Activated B cell treated with CpG ODN at 0.5 μM for 24 hours (primary cell): ENCODE data around the gene EHMT1. TPM values are rescaled to one million over a fixed set of nuclear protein-coding genes. Genes with fewer than 3 reads are reported as not detected.

Experiments
- ATAC-seq: fragments of 200-7000 bp; cut with Tn5 transposase; one replicate; pipeline ENCODE4 v1.10.0; 2021; ENCODE audit warnings: low read depth, mild to moderate bottlenecking, moderate library complexity
- CTCF ChIA-PET: fragments of 350-600 bp; sonication (Branson Sonifier 250); formaldehyde crosslinking; loops from one replicate; lab custom pipeline; 2021; ENCODE audit warnings: antibody characterized with exemption; lab: Charles Lee
- POLR2A ChIA-PET: fragments of 350-600 bp; sonication (Branson Sonifier 250); formaldehyde crosslinking; loops from one replicate; lab custom pipeline; 2021; ENCODE audit warnings: antibody characterized with exemption; lab: Charles Lee
- DNase-seq: peaks from one replicate; pipeline ENCODE4 v3.0.0; 2022
- H3K27ac Mint-ChIP-seq: one replicate; pipeline ENCODE4 v1.8.0; 2020; ENCODE audit warnings: mixed read lengths
- H3K27me3 Mint-ChIP-seq: one replicate; pipeline ENCODE4 v1.8.0; 2021; ENCODE audit warnings: mixed read lengths
- H3K36me3 Mint-ChIP-seq: one replicate; pipeline ENCODE4 v1.8.0; 2021; ENCODE audit warnings: low read depth, mixed read lengths
- H3K4me1 Mint-ChIP-seq: one replicate; pipeline ENCODE4 v1.8.0; 2021; ENCODE audit warnings: mixed read lengths
- H3K4me3 Mint-ChIP-seq: one replicate; pipeline ENCODE4 v1.8.0; 2020; ENCODE audit warnings: mild to moderate bottlenecking, mixed read lengths
- H3K9me3 Mint-ChIP-seq: one replicate; pipeline ENCODE4 v1.8.0; 2020; ENCODE audit warnings: mixed read lengths
- intact Hi-C: fragments of 100-400 bp; cut with micrococcal nuclease; formaldehyde crosslinking; loops from one replicate; pipeline ENCODE4 v1.15.1; 2024
- total RNA-seq: library from RNA; stranded (reverse); gene quantifications from 2 replicates; pipeline ENCODE4 v1.2.3, GENCODE V29; 2022
- TF ChIP-seq, protein P1 (sequence below): fragments of 200-600 bp; IDR thresholded peaks from one replicate; pipeline ENCODE4 v1.8.0; 2022; ENCODE audit warnings: antibody characterized with exemption, mild to moderate bottlenecking

Gene EHMT1
- total RNA-seq, 1 donor from 2014 or later, result 163 TPM

DNA sequence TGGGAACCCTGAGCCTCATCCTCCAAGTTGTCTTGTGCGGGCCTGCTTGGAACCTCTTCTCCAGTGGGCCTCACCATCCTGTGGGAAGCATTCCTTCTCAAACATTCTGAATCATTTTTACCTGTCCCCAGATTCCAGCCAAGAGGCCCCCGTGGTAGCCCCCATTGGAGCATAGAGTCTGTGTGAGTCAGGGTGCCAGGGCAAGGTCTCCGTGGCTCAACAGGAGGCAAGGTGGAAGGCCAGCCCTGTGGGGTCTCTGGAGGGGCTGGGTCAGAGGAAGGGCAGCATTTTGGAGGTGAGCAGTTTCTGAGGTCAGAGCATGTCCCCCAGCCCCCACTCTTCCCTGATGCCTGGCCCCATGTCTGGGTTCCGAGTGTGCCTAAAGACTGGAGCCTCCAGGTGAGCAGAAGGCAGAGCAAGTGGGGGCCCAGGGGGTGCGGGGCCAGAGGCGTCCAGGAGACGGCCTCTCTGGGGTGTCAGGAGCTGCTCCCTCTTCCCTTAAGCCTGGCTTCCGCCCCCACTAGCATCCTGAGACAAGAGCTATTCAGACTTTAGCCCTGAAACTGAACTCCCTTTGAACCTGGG, 260.9 kb downstream of the EHMT1 start:
- no peak for DNase-seq
- POLR2A ChIA-PET, result no interaction called here
- ATAC-seq, result no peak
- Mint-ChIP-seq H3K36me3 (no peaks in the 10 kb centered on the region), H3K27me3 (peaks cover 27% of the 10 kb centered on the region), H3K27ac (no peak overlapping the region), H3K9me3 (no peaks in the 10 kb centered on the region), H3K4me1 (peaks cover 2% of the 10 kb centered on the region), H3K4me3 (no peak overlapping the region)
- TF ChIP-seq, protein P1, sequence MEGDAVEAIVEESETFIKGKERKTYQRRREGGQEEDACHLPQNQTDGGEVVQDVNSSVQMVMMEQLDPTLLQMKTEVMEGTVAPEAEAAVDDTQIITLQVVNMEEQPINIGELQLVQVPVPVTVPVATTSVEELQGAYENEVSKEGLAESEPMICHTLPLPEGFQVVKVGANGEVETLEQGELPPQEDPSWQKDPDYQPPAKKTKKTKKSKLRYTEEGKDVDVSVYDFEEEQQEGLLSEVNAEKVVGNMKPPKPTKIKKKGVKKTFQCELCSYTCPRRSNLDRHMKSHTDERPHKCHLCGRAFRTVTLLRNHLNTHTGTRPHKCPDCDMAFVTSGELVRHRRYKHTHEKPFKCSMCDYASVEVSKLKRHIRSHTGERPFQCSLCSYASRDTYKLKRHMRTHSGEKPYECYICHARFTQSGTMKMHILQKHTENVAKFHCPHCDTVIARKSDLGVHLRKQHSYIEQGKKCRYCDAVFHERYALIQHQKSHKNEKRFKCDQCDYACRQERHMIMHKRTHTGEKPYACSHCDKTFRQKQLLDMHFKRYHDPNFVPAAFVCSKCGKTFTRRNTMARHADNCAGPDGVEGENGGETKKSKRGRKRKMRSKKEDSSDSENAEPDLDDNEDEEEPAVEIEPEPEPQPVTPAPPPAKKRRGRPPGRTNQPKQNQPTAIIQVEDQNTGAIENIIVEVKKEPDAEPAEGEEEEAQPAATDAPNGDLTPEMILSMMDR, result no peak
- intact Hi-C loops, result no loop called here
- CTCF ChIA-PET, result no interaction called here

GRCh38 chr9:137880160-137880975, 261.6 kb downstream of the EHMT1 start:
- CTCF ChIA-PET, result no interaction called here
- POLR2A ChIA-PET, result no interaction called here
- TF ChIP-seq, protein P1, result no peak

GRCh38 chr9:137880976-137881530, 262.2 kb downstream of the EHMT1 start:
- no peak for ATAC-seq
- Mint-ChIP-seq H3K4me3 (no peak overlapping the region), H3K9me3 (no peaks in the 10 kb centered on the region), H3K27ac (no peak overlapping the region), H3K36me3 (no peaks in the 10 kb centered on the region), H3K27me3 (peaks cover 19% of the 10 kb centered on the region), H3K4me1 (peaks cover 2% of the 10 kb centered on the region)
- TF ChIP-seq, protein P1, result no peak
- DNase-seq, result no peak
- intact Hi-C loops, result no loop called here
- CTCF ChIA-PET, result no interaction called here
- POLR2A ChIA-PET, result interaction anchor here (0.6 kb wide), 1 partner anchor 12 kb away, joined by 11 read pairs; no protein-coding TSS in a partner anchor

More at GRCh38 chr9:137880160-137880975, 261.6 kb downstream of the EHMT1 start:
- Mint-ChIP-seq H3K27me3 (peaks cover 26% of the 10 kb centered on the region), H3K27ac (no peak overlapping the region), H3K36me3 (no peaks in the 10 kb centered on the region), H3K9me3 (no peaks in the 10 kb centered on the region), H3K4me3 (no peak overlapping the region), H3K4me1 (peaks cover 2% of the 10 kb centered on the region)
- intact Hi-C loops, result no loop called here
- no peak for ATAC-seq
- DNase-seq, result no peak

DNA sequence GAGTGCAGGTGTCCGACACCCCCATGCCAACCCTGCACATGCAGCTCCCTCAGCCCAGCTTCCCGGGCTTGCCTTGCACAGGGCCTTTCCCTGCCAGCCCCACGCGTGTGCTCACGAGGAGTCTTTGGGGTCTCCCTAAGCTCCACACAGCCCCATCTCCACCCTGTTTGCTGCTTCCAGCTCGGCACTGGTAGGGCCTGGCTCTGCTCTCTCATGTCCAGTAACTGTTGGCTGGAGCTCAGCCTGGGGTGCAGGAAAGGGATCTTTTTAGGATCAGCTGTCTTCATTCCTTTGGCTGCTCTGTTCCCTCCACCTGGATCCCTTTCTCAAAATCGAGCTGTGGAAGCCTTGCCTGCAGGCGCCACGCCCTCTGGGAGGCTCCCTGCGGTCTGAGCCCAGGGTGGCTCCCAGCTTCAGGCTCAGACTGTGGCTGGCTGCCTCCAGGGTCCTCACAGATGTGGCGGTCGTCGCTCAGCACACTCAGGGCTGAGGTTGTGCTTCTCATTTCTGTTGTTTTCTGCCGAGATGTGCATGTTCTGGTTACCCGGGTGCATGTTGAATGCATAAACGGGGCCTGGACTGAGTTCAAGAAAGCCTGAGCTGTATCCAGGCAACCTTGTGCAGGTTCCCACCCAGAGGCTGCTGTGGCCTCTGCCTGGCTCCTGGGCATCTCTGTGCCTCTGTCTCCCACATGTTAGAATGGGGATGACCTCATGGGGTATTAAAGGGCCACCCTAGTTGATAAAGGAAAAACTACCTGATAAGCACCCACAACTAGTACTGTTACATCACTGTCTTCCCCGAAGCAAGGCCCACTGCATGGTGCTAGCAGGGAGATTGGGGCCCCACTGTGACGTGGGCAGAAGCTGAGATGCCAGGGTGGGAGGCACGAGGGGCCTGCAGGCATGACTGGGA, 263.0 kb downstream of the EHMT1 start:
- H3K27me3 Mint-ChIP-seq, result peaks cover 14% of the 10 kb centered on the region
- CTCF ChIA-PET, result no interaction called here
- ATAC-seq (no peak), DNase-seq (no peak)
- no peaks in the 10 kb centered on the region for H3K9me3 Mint-ChIP-seq
- H3K27ac Mint-ChIP-seq, result no peak overlapping the region
- TF ChIP-seq, protein P1, result no peak
- intact Hi-C loops, result no loop called here
- POLR2A ChIA-PET, result interaction anchor here (0.6 kb wide), 1 partner anchor 11 kb away, joined by 11 read pairs; no protein-coding TSS in a partner anchor
- no peaks in the 10 kb centered on the region for H3K36me3 Mint-ChIP-seq
- H3K4me1 Mint-ChIP-seq, result no peaks in the 10 kb centered on the region
- no peak overlapping the region for H3K4me3 Mint-ChIP-seq
